ENCODE results near the gene ADH7. TPM values are rescaled to one million over a fixed set of nuclear protein-coding genes. Genes with fewer than 3 reads are reported as not detected.
"Not testable (repeated sequence)": the region's sequence is repeated elsewhere in the genome, so short reads cannot be mapped to it uniquely, and the experiment has no call there.

The ADH7 gene
- not detected for polyA plus RNA-seq (2013, experiment 1 of 2; ENCODE audit: insufficient read length)
- not detected for polyA plus RNA-seq (2013, experiment 2 of 2; ENCODE audit: insufficient read length)

DNA sequence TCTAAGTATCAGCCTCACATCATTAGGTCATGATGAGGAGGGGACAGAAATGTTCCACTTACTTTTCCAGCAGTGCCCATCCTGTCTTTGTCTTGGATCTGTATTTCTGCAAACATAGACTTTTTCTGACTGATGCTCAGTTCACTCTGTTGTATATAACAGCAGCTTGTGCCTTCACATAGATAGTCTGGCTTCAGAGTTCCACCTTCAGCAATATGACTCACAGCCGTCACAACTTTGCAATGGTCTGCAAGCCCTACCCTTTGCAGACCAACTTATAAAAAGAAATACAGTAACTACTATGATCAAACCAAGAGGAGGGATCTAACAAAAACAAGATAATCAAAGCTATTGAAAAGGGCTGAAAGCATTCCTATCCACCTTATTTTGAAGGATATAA is at the start of gene ADH7:
TSS of gene ADH7 (minus strand) at position 189 of the 400 bp plus-strand sequence. CDS start at position 80, 109 bp downstream.
- no peak for DNase-seq

DNA sequence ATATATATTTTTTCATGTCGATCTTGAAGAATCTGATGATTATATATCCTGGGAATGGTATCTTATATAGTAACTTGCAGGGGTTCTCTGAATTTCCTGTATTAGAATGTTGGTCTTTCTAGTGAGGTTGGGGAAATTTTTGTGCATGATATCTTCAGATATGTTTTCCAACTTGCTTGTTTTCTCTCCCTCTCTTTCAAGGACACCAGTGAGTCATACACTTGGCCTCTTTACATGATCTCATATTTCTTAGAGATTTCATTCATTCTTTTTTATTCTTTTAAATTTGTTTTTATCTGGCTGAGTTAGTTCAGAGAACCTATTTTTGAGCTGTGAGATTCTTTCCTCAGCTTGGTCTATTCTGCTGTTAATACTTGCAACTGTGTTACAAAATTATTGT is 48.5 kb upstream of the ADH7 start:
- DNase-seq: no peak

DNA sequence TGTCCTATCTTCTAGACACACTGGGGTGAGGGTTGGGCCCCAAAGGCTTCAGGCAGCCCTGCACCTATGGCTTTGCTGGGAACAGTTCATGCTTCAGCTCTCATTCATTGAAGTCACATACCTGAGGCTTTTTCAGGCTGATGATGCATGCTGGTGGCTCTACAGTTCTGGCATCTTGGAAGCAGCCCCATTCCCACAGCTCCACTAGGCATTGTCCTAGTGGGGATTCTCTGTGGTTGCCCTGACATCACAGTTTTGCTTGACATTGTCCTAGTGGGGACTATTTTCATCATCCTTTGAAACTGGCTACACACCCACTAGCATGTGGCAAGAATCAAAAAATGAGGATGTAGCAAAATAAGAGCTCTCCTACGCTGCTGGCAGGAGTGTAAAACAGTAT is 38.0 kb upstream of the ADH7 start:
- peak; percentile 6 for DNase-seq

DNA sequence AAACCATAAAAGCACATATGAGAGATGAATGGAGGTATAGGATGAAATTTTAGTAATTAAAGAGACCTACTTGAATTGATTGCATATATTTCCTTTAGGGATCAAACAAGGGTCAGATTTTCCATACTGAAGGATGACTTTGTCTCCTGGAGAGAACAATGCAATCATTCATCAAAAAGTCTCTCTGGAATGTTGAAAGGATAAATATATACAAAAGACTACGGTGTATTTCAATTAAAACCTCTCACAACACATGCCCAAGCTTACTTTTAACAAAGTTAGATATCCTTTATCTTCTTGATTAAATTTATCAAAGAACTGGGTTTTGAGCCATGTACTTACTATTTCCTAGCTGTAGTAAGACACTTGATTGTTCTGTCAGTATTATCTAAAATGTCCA is 36.8 kb upstream of the ADH7 start:
- no peak for DNase-seq

DNA sequence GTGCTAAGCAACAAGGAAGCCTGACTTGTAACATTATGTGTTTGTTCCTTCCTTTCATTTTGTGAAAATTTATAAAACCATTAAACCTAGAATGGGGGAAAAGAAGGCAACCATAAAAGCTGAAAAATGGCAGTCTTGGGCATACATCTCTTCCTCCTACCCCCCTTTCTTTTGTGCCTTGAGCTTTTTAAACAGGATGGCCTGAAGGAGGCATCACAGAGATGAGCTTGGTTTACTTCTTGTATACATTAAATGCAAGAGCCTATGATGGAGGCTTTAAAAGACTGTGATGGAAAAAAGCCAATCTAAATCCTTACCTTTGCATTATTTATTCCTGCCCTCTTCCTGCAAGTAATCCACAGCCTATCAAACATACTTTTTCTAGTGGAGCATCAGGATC is 36.2 kb upstream of the ADH7 start:
- no peak for DNase-seq

DNA sequence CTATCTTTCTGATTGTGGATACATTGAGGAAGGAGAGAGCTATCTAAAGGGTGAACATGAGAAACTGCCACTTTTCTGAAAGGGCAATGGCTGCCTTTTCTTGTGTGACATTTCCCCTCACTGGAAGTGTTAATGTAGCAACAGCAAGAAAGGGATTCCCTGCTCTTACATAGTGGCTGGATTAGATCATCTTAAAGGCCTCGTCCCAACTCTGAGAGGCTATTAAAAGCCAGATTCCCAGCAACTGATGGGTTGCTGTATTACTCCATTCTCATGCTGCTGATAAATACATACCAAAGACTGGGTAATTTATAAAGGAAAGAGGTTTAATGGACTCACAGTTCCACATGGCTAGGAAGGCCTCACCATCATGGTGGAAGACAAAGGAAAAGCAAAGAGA is 33.7 kb upstream of the ADH7 start:
- no peak for DNase-seq

DNA sequence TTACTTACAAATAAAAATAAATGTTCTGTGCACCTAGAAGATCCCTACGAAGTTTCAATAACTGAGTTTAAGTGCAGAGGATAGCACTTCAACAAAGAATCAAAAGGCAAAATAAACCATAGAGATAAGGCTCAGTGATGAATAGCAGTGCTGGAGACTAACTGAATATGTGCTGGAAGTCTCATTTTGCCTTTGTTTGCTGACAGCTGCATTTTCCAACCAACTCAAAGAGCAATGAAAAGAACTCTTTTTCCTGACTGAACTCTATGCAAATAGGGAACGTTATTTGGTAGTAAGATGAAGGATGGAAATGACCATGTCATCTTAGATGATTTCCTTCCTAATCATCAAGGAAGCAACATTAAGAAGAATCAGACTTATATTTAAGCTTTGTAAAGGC is 32.7 kb upstream of the ADH7 start:
- DNase-seq: no peak

DNA sequence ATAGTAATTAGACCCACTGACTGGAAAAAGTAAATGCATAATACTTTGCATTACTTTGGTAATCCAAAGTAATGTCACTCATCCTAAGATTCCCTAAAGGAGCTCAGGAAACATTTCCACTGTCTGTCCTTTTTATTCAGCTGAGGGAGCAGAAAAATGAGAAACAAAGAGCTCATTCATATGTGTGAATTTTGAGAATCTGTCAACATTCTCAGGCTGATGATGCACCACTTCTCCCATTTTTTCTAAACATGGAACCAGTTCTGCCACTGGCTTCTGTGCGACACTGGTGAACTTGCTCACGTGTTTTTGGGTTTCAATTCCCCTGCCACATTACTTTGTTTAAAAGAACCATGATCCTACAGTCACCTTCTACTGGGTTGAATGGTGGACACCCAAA is 28.4 kb upstream of the ADH7 start:
- no peak for DNase-seq

DNA sequence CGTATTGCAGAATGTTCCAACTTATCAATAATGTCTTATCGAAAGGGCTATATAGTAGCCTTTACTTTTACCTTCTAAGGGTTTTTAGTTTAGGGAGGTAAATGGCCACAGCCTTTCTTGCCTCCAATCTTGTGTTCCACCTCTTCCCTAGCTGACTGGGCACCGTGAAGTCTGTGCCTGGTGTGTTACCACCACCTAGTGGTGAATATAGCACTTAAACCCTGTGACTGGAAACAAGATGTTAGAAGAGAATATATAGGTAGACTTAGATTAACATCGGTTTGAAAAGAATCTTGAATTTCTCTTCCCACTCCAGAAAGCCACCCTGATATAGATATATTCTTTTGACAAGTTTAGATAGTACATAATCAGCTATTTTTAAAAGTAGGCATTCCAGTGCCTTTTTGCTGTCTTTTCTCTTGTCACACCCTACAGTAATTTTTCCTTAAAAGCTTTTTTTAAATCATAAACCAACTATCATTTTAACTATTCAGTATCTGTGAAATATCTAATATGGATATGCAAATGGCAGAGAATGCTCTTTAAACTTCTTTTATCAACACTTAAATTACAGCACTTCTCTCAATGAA is 27.8 kb upstream of the ADH7 start:
- DNase-seq: peak; percentile 57

DNA sequence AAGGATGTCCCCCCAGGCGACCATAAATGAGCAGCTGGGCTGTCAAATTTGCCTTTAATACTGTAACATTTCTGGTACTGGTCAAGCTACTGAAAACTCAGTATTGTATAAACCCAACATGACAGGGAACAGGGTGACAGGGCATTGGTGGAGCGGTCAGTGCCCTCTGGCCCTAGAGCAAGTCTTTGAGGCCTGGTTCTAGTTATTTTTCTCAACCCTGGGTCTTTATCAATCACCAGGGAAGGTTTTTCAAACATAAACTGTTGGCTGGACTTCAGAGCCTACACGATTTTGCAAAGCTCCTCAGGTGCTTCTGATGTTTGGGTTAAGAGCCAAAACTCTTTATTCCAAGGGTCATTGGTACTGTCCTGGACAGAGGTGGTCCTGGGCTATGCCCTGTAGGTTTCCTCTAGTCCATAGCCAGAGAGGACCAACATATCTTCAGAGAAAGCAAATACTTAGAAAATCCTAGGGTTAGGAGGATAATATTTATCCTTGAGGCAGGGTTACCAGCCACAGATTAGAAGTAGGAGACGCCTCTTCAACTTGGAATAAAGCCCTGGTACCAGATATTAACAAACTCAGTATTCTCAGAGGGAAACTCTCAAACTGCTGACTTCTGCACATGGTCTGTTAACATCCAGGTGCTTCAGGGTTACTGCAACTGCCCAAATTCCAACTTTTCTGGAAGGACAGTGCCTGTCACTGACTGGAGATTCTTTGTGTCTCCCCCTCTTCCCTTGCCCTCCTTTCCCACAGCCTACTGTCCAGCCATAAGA is 26.7 kb upstream of the ADH7 start:
- no peak for DNase-seq

DNA sequence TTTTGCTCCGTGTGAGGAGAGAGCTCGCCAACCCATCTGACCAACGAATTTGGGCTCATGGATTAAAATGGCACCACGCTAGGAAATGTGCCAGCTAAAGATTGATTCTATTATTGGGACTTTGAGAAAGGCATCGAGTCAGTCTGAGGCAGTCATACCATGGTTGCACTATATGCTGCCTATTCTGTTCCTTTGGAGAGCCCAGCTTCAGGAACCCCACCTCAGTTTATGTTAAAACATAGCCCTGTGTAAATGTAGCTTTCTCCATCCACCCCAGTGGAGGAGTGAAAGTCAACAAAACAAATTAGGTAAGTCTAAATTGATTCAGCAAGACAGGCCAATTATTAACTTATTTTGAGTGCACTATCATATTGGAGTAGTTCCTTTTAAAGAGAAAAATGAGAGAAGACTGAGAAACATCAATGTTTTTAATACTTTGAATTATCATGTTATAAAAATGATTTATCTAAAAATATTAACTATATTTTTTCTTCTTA is 24.5 kb upstream of the ADH7 start:
- no peak for DNase-seq

DNA sequence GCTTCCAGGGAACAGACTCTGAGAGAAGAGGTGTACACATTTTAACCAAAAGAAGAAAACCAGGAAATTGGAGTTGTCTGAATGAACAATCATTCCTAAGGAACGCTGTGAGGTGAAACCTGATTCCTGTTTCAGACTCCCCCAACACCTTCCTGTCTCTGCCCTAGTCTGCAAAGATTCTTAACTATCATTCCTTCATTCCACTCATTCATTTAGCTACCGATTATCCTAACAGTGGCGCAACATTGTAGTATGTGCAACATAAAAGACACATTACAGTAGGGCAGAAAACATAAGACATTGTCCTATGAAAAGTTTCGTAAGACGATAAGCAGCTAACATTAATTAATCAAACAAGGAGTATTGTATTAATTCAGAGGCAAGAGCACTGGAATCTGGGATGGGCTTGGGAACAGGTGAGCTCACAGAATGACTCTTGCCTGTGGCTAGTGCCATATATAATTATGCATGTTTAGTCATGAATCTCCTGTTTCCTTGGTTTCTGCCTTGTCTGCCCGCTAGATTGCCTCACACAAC is 23.8 kb upstream of the ADH7 start:
- peak; percentile 29 for DNase-seq

DNA sequence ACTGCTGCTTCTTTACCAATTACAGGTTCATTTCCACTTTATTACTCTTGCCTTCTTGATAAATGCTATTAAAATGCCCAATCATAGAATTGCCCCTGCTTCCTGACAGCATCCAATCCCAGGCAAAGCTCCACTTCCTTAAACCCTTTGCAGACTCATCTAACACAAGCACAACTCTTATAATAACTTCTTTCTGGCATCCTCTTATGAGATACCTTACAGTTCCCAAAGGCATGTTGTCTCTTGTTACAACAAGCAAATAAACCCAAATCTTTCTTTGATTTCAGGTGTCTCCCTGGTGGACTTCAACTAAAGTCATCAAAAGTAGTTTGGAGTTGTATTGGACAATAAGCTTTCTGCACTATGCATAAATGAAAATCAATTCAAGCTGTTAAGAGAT is 22.5 kb upstream of the ADH7 start:
- DNase-seq: no peak

DNA sequence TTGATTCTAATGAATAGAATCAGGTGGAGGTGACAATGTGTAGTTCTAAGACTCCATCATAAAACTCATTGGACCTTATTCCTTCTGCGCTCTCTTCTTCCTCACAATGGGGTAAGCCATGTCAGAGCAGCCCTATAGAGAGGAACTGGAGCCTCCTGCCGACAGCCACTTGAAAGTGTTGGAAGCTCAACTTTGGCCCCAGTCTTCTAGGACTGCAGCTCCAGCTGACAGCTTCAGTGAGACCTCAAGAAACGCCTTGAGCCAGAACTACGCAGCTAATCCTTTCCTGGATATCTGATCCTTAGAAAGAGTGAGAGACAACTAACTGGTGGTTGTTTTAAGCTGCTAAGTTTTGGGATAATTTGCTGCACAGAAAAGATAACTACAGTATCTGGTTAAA is 22.1 kb upstream of the ADH7 start:
- DNase-seq: no peak

DNA sequence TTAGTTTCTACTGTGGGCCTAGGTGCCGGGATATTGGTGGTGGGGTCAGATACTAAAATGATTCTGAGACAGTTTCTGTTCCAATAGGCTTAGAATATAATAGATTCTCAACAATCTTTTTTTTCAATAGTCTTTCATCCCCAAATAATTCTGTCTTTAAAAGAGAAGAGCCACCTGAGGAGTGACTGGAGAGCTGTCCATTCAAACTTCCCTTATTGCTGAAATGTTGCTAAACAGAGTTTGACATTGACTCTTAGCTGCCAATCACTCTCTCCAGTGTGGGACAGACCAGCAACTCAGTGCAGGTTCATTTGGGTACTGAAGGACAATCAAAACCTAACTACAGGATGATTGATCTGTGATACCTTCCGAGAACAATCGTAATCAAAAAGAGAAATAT is 12.4 kb upstream of the ADH7 start:
- no peak for DNase-seq

DNA sequence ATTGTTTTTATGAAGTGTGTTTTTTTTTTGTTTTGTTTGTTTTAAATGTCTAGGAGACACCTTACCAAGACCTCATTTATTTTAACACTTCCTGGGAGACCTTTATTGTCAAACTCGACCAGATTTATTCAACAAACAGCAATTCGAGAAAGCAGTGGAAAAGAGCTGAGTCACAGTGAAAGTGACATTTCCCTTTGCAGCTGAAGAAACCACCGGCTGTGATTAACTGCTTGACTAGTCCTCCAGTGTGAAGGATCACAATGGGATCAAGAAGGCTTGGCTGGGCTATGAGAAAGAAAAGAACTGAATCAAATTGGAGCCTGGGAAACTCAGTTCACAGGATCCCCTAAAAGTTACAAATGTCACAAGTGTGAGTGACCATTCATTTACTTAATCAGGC is 11.9 kb upstream of the ADH7 start:
- DNase-seq: peak; percentile 10

DNA sequence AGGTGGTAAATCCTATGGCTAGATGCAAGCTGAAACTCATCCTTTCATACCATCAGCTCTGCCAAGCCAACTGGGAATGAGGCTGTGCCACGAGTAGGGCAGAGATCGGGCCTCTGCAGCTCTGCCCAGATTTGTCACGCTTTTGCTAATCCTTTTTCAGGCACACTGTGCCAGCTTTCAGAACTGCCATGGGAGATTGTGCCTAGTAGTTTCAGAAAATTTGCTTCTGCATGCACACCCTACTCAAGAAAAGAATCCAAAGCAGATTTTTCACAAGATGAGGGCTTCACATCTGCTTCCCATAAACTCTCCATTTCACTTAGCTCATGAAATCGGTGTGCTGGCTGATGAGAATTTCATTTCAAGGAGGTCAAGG is 3.3 kb upstream of the ADH7 start:
- DNase-seq: no peak

DNA sequence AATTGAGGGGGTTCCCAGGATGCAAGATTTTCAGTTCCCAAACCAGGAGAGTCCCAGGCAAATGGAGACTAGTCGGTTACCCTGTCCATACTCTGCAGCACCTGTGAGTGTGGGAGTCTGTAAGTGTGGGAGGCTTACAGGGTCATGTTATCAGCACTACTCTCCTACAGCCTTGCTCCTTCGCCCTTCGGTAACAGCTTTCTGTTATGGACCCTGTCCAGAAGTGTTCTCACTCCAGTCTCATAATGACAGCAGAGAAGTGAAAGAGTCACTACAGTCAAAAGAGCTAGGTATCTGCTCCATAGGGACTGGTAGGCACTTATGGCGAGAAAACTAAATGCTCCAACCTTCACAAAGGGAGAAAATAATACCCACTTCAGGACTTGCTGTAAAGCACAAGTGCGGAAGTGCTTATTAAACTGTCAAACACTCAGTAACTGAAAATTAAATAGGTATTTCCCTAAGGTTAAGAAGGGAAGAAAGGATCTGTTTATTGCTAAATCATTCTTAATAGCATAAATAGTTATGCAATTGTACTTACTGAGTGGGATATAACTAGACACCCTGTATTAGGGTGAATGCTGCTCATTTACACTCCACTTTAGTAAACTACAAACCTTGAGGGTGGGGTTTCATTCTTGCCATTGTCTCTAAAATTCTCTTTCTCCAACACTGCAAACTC is 2.7 kb upstream of the ADH7 start:
- DNase-seq: no peak

DNA sequence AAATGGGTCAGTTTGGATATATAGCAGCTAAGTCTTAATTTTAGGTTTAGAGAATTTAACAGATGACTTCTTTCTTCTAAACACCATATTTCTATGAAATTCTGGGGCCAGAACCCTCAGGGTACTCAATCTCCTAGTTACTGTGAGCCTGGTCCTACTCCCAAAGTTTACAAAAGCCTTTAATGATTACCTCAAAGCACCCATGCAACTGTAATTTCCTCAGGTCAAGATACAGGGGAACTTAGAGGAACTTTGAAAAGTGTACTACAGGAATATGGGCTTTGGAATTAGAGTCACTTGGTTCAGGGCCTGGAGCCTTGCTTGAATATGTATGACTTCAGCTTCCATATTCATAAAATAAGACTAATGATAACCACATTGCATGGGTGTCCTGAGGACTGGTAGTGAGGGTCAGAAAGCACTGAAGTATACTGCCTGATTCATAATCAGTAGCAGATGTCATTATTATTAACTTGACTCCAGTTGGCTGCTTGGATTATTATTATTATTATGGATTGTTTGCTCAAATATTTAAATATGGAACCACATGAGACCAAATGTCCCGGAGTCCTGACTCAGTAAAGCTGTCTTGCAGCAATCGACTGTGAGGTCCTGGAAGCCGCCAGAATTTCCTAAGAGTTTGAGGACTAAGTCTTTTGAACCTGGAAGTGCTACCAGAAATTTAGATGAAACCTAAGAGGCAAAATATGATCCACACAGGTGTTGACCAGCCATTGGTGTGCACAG is 2.0 kb upstream of the ADH7 start:
- DNase-seq: no peak

DNA sequence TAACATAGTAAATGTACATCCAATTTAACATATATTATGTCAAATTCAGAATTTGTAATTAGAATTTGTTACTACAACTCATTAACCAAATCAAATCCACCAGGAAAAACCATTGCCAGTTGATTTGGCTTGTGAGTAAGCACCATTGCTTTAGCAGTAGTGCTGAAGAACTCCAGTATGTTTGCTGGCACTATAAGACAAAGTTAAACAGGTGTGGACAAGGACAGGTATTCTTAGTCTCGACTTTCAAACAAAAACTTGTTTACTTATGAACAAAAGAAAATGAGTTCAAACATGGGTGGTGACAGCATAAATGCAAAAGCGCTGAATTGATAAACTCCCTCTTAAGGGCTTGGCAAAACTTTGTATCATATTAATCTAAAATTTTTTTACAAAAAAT is 1.3 kb upstream of the ADH7 start:
- no peak for DNase-seq

DNA sequence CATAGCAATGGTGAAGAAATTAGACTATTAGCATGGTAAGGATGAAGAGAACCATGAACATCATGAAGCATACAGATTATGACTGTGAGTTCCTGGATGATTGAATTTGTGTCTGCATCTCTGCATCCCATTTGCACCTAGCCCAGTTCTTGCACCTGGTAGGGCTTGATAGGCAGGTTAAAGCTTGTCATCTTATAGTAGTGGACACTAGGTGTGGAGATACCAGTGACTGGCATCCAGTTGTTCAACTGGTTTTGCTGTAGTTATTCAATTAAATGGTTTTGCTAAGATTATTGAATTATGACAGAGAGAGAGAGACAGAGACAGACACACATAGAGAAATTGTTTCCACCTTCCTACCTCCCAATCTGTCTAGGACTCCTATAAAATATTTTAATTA is 5.0 kb downstream of the ADH7 start:
- DNase-seq: no peak

DNA sequence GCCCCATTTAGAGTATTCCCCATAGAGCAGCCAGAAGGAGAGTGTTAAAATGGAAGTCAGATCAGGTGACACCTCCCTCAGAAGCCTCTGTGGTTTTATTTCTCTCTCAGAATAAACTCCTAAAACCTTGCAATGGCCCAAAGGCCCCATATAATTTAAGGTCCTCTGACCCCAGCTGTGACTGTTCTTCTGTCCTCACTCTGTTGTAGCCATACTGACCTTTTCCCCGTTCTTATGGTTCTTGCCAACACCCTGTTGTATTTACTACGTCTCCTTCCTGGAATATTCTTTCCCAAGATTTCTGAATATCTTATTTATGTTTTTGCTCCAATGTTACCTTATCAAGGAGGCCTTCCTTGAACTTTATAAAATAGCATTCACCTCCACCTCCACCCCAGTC is 18.0 kb downstream of the ADH7 start:
- DNase-seq: no peak

DNA sequence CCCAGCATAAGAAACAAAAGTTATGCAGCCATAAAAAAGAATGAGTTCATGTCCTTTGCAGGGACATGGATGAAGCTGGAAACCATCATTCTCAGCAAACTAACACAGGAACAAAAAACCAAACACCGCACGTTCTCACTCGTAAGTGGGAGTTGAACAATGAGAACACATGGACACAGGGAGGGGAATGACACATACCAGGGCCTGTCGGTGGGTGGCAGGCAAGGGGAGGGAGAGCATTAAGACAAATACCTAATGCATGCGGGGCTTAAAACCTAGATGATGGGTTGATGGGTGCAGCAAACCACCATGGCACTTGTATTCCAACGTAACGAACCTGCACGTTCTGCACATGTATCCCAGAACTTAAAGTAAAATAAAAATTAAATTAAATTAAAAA is 19.4 kb downstream of the ADH7 start:
- not testable (repeated sequence) for DNase-seq

Data from fibroblast of skin of abdomen (primary cell).